ENCODE measurements around the gene MEGF8. TPM values are rescaled to one million over a fixed set of nuclear protein-coding genes. Genes with fewer than 3 reads are reported as not detected.

MEGF8 gene
- total RNA-seq, 1 experiment from 2014 or later = 75.6 TPM

DNA sequence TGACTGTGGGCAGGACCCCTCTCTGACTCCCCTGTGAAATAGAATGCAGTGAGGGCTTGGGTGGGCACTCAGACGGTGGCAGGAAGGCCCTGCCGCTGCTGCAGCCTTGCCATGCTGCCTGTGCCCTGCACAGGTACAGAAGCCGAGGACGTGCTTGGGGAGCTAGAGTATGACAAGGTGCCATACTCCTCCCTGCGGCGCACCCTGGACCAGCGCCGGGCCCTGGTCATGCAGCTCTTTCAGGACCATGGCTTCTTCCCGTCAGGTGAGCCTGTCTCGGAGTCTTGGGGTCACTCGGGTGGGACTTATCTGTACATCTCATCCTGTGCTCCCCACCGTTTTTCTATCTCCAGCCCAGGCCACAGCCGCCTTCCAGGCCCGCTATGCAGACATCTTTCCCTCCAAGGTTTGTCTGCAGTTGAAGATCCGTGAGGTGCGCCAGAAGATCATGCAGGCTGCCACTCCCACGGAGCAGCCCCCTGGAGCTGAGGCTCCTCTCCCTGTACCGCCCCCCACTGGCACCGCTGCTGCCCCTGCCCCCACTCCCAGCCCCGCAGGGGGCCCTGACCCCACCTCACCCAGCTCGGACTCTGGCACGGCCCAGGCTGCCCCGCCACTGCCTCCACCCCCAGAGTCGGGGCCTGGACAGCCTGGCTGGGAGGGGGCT, 30.8 kb upstream of the MEGF8 start:
- in situ Hi-C loops (cut with HindIII; ENCODE audit: low pct_unique_long_range_greater_than_20kb, low sequenced_read_pairs) = no loop called here
- no peak for DNase-seq (ENCODE audit: low read depth)

DNA sequence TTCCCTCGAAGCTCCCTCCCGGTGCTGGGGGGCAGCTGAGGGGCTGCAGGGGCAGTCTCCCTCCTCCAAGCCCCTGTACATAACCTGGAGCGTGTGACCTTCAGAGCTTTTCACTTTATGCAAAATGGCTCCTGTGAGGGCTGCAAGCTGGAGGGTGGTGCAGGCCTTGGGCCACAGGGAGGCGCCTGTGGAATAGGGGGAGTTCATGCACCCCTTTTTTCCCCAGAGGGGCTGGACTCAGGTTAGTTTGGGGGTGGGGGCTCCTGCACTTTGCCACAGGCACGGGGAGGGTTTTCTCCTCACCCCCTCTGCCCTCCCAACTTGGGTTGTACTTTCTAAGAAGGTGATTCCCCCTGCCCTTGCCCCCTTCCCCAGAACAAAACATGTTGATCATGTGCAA, 30.1 kb upstream of the MEGF8 start:
- in situ Hi-C loops (cut with HindIII; ENCODE audit: low pct_unique_long_range_greater_than_20kb, low sequenced_read_pairs) = no loop called here
- no peak for DNase-seq (ENCODE audit: low read depth)

DNA sequence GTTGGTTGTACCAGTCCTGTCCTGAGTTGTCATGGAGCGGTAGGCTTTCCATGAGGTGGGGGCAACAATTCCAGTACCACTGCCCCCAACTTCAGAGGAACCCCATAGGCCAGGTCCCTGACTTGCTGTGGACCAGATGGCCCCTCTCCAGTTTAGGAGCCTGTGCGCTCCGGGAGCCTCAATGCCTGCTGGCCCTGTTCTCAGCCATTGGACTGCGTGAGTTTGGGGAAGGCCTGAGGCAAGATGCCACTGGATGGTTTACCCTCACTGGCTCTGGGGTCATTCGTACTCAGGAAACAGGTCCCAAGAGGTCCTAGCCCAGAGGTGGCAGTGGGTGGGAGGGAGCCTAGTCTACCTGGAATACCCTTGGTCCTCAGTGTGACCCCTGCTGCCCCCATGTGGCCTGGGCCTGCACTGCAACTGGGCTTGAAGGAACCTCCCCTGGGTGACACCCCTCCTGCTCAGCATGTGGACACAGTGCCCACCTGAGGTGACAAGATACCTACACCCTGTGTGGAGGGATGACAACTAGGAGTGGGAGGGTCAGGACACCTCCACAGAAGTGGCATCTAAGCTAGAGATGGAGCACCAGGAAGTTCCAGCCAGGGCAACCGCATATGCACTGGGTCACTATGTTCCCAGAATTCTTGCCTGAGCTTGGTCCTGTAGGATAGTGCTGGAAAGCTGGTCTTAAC, 29.5 kb upstream of the MEGF8 start:
- peak; percentile 69 for DNase-seq (ENCODE audit: low read depth)

DNA sequence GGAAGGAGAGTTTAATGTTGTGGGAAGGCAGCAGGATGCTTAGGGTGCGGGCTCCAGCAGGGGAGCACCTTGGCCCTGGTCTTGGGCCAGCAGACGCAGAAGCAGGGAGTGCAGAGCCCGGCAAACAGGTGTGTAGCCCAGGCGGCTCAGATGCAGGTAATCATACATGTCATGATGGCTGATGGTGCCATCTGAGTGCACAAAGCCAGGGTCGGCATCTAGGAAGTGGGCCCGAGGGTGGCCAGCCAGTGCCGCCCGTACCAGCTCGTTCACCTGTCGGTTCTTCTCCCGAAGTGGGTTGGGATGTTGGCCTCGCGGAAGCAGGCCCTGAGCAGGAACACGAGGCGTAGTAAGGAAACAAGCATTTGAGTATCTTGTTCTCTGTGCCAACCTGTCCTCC, 28.4 kb upstream of the MEGF8 start:
- in situ Hi-C loops (cut with HindIII; ENCODE audit: low pct_unique_long_range_greater_than_20kb, low sequenced_read_pairs) = no loop called here

More for the DNA sequence above, 29.5 kb upstream of the MEGF8 start:
- in situ Hi-C loops (cut with HindIII; ENCODE audit: low pct_unique_long_range_greater_than_20kb, low sequenced_read_pairs) = no loop called here

DNA sequence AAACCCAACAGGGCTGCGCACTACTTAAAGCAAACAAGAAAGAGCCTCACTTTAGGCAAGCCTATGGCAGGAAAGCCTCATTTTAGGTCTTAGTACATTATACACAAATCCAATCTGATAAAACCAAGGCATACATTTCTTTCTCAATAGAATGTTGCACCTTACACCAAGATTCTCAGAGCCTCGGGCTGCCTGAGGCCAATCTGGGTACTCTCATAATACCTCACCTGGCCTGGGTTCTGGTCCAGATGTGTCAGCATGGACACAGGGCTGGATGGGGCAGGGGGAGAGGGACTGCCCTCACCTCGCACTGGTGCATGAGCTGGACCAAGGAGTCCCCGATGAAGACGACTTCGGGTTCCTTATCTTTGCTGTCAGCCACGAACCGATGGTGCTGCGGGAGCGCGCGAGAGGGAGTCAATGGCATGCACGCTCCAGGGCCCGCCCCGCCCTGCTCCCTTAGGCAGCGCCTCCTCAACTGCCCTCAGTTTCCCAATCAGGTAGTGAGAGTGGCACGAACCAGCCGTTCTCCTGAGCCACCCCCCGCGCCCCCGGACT, 23.7 kb upstream of the MEGF8 start, which contains the start of gene PRR19:
PRR19 (plus strand) TSS at position 487 of the 558 bp plus-strand sequence. CDS start 7,453 bp downstream, outside the sequence.
- in situ Hi-C loops (cut with HindIII; ENCODE audit: low pct_unique_long_range_greater_than_20kb, low sequenced_read_pairs) = no loop called here
- no peak for DNase-seq (ENCODE audit: low read depth)

More for the DNA sequence above, 28.4 kb upstream of the MEGF8 start:
- no peak for DNase-seq (ENCODE audit: low read depth)

DNA sequence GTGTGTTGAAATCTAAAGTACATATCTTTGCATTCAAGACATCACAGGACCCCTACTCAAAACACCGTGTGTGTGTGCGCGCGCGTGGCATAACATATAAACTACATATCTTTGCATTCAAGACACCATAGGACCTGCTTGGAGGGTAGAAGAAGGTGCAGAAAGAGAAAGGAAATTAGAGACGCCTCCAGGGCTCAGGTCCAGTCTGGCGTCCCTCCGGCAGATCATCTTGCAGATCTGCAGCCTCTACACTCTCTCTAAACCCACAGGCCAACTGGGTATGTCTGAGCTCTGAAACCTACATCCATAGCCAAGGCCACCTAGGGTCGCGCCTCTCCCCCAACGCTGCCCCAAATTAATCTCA, 22.4 kb upstream of the MEGF8 start:
- DNase-seq (ENCODE audit: low read depth) = no peak
- in situ Hi-C loops (cut with HindIII; ENCODE audit: low pct_unique_long_range_greater_than_20kb, low sequenced_read_pairs) = no loop called here

DNA sequence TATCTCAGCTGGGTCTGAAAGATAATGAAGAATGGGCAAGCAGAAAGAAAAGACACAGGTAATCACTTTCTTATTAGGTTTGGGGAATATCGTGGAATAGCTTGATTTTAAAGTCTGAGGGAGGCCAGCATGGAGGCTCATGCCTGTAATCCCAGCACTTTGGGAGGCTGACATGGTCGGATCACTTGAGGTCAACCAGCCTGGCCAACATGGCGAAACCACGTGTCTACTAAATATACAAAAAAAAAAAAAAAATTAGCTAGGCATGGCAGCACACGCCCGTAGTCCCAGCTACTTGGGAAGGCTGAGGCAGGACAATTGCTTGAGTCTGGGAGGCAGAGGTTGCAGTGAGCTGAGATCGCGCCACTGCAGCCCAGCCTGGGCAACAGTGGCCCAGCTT, 21.6 kb upstream of the MEGF8 start:
- in situ Hi-C loops (cut with HindIII; ENCODE audit: low pct_unique_long_range_greater_than_20kb, low sequenced_read_pairs) = no loop called here
- no peak for DNase-seq (ENCODE audit: low read depth)

DNA sequence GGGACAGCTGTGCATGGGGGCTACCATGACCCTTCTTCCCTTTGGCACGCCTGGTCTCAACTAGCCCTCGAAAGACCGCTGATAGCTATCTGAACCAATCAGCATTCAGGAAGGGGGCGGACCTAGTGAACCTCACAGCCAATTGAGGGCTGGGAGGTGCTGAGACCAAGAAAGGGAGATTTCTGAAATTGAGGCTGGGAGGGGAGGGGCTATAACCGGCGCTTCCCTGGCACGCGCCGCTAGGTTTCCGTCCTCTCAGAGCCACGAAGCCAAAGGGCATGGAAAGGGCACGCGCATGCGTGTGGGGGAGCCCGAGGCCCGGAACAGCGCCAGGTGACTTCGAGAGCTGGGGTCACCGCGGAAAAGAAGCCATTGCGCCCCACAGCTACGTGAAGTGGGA, 18.8 kb upstream of the MEGF8 start:
- in situ Hi-C loops (cut with HindIII; ENCODE audit: low pct_unique_long_range_greater_than_20kb, low sequenced_read_pairs) = no loop called here
- no peak for DNase-seq (ENCODE audit: low read depth)

DNA sequence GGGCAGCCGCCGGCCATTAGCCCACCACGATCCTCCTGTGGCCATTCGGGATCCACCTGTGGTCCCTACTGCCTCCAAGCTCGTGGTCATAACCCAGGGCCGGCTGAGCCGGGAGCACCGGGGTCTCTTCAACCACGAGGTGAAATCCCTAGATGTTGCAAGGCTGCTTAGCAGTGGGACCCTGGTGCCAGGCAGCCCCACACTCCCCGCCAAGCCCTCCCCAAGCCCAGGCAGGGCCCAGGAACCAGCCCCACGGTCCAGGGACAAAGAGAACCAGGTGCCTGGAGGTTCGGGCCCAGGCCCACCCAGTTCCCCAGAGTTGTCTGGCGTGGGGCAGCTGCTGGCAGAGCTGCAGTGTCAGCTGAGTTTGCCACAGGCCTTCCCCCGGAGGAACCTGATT, 15.7 kb upstream of the MEGF8 start:
- in situ Hi-C loops (cut with HindIII; ENCODE audit: low pct_unique_long_range_greater_than_20kb, low sequenced_read_pairs) = no loop called here
- no peak for DNase-seq (ENCODE audit: low read depth)

DNA sequence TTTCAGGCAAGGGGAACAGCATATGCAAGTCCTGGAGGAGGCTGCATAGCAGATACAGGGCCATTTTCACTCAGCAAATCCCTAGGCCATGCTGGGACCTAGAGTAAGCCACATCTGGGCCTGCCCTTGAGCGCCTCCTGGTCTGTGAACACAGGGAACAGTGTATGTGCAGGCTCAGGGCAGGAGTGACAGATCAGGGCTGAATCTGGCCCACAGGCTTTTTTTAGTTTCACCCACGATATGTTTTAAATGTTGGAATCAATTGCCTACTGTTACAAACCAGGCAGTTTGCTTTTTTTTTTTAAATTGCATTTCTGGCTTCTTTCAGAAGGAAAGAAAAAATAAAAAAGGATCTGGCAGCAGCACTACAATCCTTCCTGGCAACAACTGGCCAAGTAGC, 13.8 kb upstream of the MEGF8 start:
- no peak for DNase-seq (ENCODE audit: low read depth)
- in situ Hi-C loops (cut with HindIII; ENCODE audit: low pct_unique_long_range_greater_than_20kb, low sequenced_read_pairs) = no loop called here

DNA sequence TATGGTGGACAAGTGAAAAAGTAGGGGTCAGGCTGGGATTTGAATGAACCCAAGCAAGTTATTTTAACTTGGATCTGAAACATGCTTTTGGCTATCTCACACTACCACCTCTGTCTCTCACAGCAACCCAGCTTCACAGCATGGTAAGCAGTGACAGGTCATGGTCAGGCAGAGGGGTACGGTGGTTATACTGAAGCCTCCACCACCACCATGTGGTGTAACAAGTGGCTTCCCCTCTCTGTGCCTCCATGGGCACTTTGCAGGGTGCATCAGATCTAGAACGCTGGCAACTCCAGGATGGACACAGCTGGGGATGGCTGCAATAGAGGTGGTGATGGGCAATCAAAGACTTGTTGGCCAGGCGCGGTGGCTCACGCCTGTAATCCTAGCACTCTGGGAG, 13.1 kb upstream of the MEGF8 start:
- in situ Hi-C loops (cut with HindIII; ENCODE audit: low pct_unique_long_range_greater_than_20kb, low sequenced_read_pairs) = no loop called here
- no peak for DNase-seq (ENCODE audit: low read depth)

DNA sequence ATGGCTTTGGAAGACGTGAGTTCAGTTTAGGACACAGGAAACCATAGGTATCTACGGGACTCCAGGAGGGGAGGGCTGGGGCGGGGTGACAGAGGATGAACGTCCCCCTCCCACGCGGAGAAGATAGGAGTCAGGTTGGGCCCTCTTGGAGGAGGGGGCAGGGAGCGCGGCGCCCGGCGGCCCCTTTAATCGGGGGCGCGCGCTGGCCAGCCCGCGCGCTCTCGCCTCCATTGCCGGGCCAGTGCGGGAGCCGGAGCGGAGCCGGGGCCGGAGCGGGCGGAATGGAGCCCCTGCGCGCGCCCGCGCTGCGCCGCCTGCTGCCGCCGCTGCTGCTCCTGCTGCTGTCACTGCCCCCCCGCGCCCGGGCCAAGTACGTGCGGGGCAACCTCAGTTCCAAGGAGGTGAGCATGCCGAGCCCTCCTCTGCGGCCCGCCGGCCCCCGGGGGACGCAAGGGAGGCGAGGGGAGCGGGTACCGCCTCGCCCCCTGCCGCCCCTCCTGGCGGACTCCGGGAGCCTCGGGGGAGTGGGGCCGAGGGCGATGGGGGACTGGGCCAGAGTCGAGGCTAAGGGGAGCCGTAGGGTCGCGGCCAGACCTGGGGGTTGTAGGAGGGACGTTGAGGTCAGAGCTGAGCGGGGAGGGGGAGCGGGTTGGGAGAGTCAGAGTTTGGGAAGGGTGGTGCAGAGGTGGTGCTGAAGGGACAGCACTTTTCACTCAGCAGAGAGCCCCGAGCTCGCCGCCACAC, 12.2 kb upstream of the MEGF8 start, which contains the start of gene TMEM145:
TMEM145 (plus strand) TSS at position 214 of the 744 bp plus-strand sequence; CDS start at position 282, 68 bp downstream.
- in situ Hi-C loops (cut with HindIII; ENCODE audit: low pct_unique_long_range_greater_than_20kb, low sequenced_read_pairs) = no loop called here
- DNase-seq (ENCODE audit: low read depth) = peak; percentile 51

DNA sequence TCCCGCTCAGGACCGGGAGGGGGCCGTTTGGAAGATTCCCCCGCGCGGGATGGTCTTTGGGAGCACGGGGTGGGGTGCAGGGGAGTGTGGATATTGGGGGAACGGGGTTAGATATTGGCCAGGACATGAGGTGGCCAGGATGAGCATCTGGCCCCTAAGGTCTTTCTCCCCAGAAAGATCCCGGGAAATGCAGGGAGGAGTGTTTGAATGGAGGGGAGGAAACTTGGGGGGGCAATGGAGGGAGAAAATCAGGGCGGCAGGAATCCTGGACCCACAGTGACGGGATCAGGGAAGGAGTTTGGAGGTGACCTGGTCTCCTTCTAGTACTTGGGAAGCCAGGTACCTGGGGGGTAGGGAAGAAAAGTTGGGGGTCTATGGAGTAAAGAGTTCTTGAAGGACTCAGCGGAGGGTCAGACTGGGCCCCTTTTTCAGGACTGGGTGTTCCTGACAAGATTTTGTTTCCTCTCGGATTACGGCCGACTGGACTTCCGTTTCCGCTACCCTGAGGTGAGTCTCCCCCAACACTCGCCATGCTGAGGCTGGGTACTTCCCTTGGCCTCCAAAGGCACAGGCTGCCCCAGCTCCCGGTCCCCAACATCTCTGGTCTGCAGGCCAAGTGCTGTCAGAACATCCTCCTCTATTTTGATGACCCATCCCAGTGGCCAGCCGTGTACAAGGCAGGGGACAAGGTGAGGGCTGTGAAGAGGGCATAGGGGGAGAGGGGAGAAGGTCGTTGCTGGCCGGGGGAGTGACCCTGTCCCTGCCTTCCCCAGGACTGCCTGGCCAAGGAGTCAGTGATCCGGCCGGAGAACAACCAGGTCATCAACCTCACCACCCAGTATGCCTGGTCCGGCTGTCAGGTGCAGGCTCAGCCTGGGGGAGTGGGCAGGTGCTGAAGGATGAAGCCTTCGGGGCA, 11.3 kb upstream of the MEGF8 start:
- in situ Hi-C loops (cut with HindIII; ENCODE audit: low pct_unique_long_range_greater_than_20kb, low sequenced_read_pairs) = no loop called here
- no peak for DNase-seq (ENCODE audit: low read depth)

DNA sequence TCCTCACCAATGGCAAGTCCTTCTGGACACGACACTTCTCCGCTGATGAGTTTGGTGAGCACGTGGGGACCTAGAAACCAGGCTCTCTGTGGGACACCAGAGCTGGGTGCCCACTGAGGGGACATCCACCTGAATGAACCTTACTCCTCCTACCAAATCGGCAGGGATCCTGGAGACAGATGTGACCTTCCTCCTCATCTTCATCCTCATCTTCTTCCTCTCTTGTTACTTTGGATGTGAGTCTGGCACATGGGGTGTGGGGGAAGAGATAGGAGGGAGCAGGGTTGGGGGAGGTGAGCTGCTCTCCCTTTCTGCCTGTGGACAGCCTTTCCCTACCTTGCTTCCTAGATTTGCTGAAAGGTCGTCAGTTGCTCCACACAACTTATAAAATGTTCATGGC, 10.4 kb upstream of the MEGF8 start:
- in situ Hi-C loops (cut with HindIII; ENCODE audit: low pct_unique_long_range_greater_than_20kb, low sequenced_read_pairs) = no loop called here
- DNase-seq (ENCODE audit: low read depth) = no peak

DNA sequence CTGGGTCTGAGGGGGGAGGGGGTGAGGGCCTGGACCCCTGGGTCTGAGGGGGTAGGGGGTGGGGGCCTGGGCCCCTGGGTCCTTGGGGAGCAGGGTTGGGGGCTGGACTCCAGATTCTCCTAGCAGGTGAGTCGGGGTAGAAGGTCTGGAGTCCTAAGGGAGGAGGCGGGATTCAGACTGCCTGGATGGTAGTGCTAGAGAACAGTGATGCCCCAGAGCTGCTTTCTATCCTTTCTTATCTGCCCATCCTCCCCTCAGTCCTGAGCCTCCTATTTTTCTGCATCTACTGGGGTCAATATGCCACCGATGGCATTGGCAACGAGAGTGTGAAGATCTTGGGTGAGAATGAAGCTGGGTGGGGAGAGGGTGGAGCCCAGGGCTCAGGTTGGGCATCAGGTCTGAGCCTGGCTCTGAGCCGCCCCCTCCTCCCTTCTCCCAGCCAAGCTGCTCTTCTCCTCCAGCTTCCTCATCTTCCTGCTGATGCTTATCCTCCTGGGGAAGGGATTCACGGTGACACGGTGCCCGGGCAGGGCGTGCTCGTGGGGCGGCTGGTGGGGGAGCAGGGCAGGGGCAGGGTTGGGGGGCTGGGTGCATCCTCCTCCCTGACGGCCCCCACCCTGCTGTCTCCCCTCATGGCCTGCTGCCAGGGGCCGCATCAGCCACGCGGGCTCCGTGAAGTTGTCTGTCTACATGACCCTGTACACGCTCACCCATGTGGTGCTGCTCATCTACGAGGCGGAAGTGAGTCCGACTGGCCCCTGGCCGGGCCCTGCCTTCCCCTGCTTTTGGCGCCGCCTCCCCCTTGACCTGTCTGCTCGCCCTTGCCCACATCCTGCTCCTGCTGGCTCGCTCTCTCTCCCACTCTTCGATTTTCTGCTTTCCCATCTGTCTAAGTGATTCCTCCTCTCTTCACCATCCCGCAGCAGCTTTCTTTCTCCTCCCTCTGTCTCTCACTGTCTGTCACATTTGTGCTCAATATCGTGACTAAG, 8.9 kb upstream of the MEGF8 start:
- DNase-seq (ENCODE audit: low read depth) = no peak
- in situ Hi-C loops (cut with HindIII; ENCODE audit: low pct_unique_long_range_greater_than_20kb, low sequenced_read_pairs) = no loop called here

DNA sequence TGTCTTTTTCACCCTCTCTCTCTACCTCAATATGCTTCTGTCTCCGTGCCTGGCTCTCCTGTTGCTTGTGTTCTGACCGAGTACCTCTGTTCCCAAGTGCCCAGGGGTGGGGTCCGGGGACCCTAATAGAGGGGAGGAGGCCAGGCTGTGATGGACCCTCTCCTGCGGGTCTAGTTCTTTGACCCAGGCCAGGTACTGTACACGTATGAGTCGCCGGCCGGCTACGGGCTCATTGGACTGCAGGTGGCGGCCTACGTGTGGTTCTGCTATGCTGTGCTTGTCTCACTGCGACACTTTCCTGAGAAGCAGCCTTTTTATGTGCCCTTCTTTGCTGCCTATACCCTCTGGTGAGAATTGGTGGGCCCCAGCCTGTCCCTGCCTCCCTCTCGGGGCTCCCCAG, 7.9 kb upstream of the MEGF8 start:
- DNase-seq (ENCODE audit: low read depth) = no peak
- in situ Hi-C loops (cut with HindIII; ENCODE audit: low pct_unique_long_range_greater_than_20kb, low sequenced_read_pairs) = no loop called here

DNA sequence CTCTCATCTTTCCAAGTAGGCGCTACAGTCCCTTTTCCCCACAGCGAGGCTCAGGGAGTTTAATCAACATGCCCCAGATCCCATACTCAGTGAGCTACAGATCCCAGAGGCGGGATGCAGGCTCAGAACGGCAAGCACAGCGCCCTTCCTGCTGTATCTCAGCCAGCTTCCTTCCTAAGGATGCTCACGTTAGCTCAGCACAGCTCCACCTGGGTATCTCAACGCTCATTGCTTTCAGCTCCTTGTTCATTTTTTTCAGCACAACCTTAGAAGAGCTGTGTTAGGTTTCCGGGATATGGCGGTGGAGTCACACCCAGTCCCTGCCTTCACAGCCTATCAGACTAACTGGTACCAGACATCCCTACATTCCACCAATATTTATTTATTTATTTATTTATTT, 3.1 kb upstream of the MEGF8 start:
- in situ Hi-C loops (cut with HindIII; ENCODE audit: low pct_unique_long_range_greater_than_20kb, low sequenced_read_pairs) = no loop called here
- no peak for DNase-seq (ENCODE audit: low read depth)

Measured in Caki2 (cell line).